ENCODE data around the gene INPP4A.

Gene INPP4A

GRCh38 chr2:98461498-98462049 is 16.9 kb downstream of the INPP4A start:
- FAIRE-seq: no peak

- FAIRE-seq: no peak
Measured at GRCh38 chr2:98463081-98463481, 18.4 kb downstream of the INPP4A start.

DNA sequence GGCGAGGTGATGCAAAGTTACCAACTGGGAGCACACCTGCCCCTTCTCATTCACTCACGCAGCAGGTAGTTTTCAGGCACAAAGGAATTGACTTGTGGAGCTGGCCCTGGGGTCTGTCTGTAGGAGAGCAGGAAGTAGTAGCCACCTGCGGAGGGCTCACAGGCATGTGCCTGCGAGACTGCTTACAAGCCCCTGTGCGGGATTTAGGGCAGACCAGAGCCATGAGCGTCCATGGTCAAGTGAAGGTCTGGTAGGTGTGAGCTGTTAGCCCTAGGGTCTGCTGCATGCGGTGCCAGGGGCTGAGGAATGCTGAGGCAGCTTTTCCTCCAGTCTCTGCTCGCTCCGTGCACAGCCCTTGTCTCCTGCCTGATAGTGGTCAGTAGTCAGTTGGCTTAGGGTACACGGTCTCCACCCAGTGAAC is 18.9 kb downstream of the INPP4A start:
- no peak for FAIRE-seq

- FAIRE-seq: no peak
Measured at GRCh38 chr2:98463988-98464771, 19.5 kb downstream of the INPP4A start.

DNA sequence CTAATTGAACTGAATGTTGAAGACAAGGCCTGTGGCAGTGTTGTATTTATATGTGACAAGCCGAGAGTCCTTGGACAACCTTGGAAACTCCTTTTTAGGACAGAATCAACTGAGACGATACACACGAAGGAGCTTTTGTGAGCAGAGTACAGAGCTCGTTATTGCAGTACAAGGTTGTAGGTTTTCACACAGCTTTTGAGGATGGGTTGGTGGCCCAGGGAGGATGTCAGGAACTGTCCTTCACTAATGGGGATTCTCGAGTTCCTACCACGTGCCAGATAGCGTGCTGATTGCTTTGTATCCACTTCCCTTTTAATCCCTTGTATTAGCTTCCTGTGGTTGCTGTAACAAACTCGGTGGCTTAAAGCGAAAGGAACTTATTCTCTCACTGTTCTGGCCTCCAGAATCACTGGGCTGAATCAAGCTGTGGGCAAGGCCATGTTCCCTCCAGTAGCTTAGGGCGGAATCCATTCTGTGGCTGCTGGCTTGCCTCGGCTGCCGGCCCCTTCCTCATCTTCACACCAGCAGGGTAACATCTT is 20.2 kb downstream of the INPP4A start:
- FAIRE-seq: no peak

DNA sequence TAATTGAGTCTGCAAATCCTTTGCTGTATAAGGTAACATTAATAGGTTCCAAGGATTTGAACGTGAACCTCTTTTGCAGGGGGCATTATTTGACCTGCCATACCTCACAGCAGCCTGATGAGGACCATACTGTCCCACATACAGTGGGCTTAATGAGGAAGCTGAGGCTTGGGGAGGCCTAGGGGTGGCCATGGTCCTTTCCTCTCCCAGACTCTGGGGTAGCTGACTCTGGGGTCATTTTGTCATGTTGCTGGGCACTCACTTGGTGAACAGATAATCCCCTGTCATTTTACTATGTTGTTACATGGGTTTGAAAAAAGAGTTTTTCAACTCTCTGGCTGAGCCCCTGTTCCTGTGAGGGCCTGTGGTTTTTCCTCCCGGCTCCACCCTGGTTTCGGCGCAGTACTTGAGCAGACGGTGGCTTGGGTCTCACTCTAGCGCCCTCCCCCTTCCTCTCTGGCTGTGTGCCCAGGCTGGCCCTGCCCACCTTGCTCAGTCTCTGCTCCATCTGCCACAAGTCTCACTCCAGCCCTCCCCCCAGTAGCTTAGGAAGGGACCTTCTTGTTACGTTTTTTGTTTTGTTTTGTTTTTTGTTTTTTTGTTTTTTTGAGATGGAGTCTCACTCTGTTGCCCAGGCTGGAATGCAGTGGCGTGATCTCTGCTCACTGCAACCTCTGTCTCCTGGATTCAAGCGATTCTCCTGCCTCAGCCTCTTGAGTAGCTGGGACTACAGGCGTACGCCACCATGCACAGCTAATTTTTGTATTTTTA is 21.0 kb downstream of the INPP4A start:
- FAIRE-seq: no peak

DNA sequence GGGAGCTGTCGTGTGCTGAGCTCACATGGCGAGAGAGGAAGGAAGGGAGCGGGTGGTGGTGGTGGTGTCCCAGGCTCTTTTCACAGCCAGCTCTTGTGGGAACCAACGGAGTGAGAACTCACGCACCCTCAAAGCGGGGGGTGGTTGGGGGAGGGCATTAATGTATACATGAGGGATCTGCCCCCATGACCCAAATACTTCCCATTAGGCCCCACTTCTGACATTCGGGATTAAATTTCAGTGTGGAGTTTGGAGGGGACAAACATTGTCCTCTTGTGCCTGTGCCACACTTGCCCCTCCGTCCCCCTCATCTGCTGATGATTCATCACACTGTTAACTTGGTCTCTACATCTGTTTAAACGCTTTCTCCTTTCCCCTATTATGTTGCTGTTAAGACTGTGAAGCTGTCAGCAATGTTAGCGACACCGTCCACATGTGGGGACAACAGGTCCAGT is 22.5 kb downstream of the INPP4A start:
- FAIRE-seq: no peak

DNA sequence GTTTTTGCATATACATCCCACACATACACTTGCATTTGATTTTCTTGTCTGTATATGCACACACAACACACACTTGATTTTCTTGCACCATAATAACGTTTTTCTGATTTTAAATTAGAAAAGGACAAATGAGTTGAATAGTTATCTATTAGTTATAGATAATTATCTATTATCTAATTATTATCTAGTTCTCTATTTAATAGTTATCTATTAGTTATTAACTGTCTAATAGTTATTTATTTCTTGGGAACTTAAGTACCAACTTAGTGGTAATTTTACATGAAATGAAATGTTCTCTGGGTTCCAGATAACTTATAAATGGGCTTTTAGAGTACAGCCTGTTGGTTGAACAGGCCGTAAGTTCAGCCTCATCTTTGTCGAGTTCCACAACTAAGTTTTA is 23.0 kb downstream of the INPP4A start:
- FAIRE-seq: no peak

- FAIRE-seq: no peak
Measured at GRCh38 chr2:98468621-98469236, 24.1 kb downstream of the INPP4A start.

- no peak for FAIRE-seq
Measured at GRCh38 chr2:98469862-98470544, 25.3 kb downstream of the INPP4A start.

DNA sequence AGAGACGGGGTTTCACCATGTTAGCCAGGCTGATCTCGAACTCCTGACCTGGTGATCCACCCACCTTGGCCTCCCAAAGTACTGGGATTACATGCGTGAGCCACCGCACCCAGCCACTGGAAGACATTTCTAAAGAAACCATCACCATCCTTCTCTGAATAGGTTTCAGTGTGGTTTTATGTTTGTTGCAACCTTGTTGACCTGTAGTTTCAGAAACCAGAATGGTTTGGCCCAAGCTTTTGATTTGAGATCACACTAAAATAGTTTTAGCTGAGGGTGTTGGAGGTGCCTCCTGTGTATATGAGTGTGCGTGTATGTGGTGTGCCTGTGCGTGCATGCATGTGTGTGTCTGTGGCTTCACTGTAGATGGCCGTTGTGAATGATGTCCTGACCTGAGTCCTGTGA is 26.2 kb downstream of the INPP4A start:
- FAIRE-seq: no peak

DNA sequence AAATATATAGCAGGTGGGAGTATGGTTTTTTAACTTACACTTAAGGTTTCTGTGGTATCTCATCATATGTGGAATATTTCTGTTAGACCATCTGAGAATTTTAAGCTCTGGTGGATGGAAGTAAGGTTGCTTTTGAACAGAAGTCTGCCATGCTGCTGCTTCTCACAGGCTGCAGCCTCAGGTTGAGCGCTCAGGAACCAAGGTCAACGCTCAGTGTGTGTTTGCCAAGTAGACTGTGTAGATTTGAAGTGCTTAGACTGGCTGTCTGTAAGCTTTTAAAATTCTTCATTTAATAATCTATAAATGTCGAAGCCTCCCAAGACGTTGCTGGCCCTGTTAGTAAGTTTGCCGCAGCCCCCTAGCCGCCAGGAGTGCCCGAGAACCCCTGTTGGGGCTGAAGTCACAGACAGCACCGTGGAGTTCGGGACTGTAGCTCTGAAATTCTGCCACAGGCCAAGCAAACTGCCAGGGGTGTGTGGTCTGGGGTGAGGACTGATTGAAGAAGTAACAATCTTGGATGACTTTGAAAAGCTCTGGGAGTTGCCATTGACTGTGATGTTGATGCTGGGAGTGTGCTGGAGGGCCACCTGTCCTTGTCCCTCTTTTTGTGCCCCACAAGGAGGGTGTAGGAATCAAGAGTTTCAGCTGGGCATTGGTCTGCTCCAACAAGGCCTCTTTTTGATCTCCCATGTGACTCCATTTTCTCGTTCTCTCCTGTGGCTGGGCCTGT is 26.9 kb downstream of the INPP4A start:
- FAIRE-seq: no peak

DNA sequence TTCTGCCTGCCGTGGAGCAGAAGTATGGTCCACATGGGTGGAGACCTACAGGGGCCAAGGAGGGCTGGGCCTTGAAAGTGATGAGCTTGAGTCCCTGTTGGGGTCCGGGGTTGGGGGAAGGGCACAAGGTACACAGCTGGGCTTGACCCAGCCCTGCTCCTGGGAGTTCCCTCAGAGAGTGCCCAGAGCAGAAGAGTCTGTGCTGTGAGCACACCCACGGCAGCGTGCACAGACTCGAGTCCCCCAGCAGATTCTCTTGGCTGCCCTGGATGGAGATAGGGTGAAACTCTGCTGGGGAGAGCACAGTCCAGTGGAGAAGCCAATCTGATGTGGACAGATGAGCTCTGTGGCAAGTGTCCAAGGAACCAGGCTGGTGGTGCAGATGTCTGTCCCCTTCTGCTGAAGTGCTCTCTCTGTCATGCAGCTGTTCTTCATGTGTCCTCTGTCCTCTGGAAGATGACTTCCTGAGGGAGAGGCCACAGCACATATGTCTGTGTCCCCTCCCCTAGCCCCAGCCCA is 27.5 kb downstream of the INPP4A start:
- no peak for FAIRE-seq

DNA sequence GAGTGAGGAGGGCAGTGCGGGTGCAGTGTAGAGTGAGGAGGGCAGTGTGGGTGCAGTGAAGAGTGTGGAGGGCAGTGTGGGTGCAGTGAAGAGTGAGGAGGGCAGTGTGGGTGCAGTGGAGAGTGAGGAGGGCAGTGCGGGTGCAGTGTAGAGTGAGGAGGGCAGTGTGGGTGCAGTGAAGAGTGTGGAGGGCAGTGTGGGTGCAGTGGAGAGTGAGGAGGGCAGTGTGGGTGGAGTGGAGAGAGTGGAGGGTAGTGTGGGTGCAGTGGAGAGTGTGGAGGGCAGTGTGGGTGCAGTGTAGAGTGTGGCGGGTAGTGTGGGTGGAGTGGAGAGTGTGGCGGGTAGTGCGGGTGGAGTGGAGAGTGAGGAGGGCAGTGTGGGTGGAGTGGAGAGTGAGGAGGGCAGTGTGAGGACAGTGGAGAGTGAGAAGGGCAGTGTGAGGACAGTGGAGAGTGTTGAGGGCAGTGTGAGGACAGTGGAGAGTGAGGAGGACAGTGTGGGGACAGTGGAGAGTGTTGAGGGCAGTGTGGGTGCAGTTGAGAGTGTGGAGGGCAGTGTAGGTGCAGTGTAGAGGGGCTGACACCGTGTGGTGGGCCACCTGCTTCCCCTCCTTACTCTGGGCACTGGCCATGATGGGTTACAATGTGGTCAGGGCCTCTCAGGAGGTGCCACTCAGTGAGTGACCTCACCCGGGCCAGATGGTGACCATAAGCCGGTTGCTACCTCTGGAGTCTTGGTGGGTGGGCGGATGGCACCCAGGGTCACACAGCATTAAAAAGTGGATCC is 28.5 kb downstream of the INPP4A start:
- no peak for FAIRE-seq

DNA sequence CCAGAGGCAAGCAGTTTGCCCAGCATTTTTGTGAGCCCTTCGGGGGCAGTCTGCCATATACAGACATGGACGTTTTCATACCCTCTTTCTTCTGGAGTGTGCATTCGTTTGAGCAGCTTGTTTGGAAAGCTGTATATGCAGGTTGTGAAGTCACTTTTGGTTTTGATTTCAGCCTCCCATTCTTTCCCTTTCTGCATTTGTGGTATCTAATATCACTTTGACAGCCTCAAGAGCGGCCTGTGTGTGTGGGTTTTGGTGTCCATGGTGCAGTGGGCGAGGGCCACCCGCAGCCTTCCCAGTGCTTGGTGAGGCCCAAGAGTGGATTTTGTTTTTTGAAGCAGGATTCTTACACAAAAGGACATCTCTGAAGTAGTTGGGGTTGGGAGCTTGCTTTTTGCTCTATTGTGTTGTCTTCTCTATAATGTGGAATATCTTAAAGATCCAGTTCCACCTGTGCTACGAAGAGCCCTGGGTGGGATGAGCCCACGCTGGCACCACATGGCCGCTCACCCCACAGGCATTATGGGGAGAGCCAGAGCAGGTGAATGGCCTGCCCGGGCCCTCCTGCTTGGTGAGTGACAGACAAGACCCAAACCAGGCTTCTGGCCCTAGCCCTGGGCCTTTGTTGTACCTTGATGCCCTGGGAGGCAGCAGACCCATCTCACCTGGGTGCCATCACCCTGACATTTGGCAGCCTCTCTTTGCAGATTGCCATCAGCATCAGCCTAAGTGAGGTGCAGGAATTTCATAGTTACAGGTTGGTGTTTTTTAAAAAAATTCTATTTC is 29.5 kb downstream of the INPP4A start:
- FAIRE-seq: no peak

DNA sequence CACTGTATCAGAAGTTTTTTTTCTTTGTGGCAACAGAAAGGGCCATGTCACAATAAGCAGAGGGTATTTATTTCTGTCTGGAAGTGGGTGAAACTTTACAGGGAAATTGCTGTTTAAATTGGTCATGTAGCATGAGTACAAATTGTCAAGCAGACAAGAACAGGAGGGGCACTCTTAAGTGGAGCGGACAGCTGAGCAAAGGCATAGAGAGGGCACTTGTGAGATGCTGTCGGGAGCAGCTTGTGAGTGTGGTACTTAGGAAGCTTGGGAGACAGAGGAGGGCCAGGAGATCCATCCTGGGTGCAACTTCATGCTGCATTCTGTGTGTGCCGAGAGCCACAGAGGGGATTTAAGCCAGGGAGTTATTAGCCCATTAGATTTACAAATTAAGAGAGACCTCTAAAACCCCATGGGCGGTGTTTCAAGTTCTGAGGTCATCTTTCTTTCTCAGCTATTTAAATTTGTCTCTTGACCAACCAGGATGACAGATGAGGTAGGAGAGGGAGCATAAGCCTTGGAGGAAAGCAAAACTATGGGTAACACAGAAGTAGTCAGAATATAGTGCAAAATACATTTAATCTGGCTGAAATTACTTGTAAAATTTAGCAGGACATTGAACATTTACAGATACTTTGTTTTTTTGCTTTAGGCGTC is 30.4 kb downstream of the INPP4A start:
- FAIRE-seq: no peak

- no peak for FAIRE-seq
Measured at GRCh38 chr2:98476192-98476868, 31.7 kb downstream of the INPP4A start.

GRCh38 chr2:98477036-98477435 is 32.4 kb downstream of the INPP4A start:
- FAIRE-seq: no peak

GRCh38 chr2:98477506-98477905 is 32.8 kb downstream of the INPP4A start:
- no peak for FAIRE-seq

Measured in G401.6 (cell line).